ENCODE results near the gene TBC1D16.

TBC1D16 gene, protein sequence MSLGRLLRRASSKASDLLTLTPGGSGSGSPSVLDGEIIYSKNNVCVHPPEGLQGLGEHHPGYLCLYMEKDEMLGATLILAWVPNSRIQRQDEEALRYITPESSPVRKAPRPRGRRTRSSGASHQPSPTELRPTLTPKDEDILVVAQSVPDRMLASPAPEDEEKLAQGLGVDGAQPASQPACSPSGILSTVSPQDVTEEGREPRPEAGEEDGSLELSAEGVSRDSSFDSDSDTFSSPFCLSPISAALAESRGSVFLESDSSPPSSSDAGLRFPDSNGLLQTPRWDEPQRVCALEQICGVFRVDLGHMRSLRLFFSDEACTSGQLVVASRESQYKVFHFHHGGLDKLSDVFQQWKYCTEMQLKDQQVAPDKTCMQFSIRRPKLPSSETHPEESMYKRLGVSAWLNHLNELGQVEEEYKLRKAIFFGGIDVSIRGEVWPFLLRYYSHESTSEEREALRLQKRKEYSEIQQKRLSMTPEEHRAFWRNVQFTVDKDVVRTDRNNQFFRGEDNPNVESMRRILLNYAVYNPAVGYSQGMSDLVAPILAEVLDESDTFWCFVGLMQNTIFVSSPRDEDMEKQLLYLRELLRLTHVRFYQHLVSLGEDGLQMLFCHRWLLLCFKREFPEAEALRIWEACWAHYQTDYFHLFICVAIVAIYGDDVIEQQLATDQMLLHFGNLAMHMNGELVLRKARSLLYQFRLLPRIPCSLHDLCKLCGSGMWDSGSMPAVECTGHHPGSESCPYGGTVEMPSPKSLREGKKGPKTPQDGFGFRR

DNA sequence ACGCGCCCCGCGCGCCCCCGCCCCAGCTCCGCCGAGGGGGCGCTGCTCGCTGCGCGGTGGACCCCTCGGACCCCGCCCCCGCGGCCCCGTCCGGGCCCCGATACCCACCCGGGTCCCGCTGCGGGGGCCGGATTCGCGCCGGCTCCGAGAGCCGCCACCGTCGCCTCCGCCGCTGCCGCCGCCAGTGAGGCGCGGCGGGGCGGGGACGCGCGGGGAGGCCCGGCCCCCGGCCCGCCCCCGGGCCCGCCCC, at the start of gene TBC1D16:
TSS of gene TBC1D16 (minus strand) at position 186 of the 250 bp plus-strand sequence. CDS start 22,325 bp downstream, outside the sequence.
- DNase-seq = no peak

DNA sequence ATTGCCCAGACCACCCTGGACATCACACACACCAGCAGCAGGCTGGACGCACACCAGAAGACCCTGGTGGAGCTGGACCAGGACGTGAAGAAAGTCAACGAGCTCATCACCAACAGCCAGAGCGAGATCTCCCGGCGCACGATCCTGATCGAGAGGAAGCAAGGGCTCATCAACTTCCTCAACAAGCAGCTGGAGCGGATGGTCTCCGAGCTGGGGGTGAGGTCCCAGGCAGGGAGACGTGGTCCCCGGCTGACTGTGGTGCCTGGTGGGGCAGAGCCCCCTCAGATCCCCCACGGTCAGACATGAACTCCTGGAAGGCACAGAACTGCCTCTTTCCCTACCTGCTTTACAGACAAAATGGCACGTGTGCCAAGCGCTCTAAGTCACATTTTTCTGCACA, 49.1 kb upstream of the TBC1D16 start:
- DNase-seq = no peak

DNA sequence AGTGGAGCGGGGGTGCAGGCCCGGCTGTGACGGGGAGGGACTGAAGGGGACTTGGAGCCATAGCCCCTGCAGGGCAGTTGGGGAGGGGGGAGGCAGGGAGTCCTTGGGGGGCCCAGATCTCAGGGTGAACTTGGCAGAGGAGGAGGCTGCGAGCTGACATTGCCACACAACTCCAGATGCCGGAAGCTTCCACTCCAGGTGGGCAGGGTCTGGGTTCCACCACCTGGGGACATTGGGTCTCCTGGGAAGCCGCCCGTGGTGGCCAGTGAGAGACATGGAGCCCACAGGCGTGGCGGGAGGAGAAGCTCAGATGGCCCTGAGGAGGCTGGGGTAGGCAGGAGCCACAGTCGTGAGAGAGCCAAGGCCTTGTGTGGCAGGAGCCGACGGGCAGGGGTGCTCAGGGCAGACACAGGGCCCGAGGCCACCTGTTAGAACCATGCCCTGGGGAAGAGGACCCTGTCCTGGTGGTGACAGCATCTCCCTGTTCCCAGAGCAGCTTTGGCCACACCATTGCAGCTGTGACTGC, 47.5 kb upstream of the TBC1D16 start:
- DNase-seq = no peak

DNA sequence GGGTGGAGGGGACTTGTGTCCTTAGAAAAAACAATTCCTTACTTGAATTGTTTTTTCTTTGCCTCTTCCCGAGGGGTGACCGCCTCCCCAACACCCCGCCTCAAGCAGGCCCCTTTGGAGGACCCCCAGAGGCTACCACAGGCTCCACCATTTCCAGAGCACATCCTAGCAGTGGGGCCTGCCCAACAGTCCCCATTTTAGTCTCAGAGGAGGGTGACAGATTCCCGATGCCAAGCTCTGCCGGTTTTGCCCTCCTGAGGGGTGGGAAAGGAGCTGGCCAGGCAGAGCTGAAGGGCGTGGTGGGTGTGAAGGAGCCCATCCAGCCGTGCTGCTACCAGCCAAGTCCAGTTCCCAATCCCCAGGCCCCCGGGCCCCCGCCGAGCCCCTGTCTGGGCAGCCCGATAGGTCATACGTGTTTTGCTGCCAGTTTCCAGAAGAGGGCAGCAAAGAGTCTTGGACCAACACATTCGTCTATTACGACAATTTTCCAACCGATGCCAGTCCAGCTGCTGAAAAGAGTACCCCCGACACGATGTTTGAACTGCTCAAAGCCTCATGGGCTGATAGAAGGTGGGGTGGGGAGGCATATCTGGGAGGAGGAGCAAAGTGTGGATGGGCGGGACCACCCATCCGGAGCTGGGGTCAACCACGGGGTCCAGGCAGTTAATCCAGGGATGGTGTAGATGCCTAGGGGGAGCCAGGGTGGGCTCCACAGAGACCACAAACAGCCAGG, 46.9 kb upstream of the TBC1D16 start:
- peak; percentile 52 to 59 for DNase-seq

DNA sequence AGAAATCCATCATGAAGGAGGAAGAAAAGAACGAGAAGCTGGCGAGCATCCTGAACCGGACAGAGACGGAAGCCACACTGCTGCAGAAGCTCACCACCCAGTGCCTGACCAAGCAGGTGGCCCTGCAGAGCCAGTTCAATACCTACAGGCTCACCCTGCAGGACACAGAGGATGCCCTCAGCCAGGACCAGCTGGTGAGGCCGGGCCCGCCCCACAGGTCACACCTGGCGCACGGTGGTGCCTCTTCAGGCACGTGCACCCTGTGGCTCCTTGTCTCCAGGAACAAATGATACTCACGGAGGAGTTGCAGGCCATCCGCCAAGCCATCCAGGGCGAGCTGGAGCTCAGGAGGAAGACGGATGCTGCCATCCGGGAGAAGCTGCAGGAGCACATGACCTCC, 45.9 kb upstream of the TBC1D16 start:
- no peak for DNase-seq

DNA sequence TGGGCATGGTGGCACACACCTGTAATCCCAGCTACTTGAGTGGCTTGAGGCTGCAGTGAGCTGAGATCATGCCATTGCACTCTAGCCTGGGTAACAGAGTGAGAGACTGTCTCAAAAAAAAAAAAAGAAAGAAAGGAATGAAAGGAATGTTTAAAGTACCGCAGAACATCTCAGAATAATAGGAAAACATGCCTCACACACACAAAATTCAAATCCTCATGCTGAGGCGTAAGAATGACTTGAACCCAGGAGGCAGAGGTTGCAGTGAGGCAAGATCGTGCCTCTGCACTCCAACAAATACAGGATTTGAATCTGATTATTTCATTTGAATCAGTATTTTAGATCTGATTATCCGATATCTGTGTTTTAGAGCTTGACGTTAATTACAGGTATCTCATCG, 44.4 kb upstream of the TBC1D16 start:
- DNase-seq = no peak

DNA sequence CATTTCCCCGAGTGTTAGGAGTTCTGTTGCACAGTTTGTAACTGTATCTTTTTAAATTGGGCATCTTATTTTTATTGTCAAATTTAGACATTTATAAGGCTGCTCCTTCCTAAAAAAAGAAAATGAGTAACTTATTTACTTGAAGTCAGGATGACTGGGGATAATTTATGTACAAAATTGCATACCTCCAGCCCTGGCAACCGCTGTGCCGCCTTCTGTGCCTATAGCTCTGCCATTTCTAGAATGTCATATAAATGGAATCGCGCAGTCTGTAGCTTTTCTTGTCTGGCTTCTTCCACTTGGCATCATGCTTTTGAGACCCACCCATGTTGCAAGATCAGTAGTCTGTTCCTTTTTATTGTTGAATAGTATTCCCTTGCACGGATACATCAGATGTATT, 36.7 kb upstream of the TBC1D16 start:
- no peak for DNase-seq

DNA sequence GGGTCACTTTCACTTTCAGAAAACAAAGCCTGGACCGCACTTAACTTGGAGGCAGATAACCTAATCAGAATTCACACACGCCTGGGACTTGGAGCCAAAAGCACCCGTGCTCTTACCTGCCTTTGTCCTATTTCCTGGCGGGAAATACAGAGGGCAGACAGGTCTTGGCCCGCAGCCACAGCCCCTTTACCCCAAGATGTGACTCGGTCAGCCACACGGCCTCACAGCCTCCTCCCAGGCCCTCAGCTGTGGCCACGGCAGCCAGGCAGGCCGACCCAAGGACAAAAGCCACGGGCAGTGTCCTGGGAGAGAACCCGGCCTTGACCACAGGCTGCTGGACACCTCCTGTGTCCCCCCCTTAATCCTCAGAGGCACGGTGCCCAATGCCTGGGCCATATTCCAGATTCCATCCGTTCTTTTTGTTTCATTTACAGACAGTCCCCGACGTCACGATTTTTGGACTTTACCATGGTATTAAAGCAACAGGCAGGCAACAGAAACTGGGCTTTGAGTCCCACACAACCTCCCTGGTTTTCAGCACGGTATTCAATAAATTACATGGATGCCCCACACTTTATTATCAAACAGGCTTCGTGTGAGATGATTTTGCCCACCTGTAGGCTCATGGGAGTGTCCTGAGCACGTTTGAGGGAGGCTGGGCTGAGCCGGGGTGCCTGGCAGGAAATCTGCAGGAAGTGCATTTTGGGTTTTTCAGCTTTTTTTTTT, 35.6 kb upstream of the TBC1D16 start:
- no peak for DNase-seq

DNA sequence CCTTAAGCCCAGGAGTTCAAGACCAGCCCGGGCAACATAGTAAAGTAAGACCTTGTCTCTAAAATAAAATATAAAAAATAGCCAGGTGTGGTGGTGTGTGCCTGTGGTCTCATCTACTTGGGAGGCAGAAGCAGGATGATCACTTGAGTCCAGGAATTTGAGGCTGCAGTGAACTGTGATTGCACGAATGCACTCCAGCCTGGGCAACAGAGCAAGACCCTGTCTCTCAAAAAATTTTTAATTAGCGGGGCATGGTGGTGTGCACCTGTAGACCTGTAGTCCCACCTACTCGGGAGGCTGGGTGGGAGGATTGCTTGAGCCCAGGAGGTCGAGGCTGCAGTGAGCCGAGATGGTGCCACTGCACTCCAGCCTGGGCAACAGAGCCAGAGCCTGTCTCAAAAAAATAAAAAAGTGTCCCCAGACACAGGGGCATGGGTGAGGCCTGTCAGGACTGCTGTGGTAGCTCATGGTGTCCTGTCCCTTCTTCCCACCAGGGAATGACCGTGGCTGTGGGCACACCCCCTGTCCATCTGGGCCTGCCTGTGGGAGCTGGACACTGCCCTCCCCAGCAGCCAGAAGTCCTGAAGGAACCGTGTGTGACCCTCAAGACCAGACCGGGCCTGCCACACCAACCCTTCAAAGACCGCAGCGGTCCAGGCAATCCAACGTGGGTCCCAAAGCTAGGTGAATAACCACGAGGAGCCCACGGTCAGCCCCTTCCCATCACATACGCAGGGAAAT, 34.9 kb upstream of the TBC1D16 start:
- DNase-seq = no peak

DNA sequence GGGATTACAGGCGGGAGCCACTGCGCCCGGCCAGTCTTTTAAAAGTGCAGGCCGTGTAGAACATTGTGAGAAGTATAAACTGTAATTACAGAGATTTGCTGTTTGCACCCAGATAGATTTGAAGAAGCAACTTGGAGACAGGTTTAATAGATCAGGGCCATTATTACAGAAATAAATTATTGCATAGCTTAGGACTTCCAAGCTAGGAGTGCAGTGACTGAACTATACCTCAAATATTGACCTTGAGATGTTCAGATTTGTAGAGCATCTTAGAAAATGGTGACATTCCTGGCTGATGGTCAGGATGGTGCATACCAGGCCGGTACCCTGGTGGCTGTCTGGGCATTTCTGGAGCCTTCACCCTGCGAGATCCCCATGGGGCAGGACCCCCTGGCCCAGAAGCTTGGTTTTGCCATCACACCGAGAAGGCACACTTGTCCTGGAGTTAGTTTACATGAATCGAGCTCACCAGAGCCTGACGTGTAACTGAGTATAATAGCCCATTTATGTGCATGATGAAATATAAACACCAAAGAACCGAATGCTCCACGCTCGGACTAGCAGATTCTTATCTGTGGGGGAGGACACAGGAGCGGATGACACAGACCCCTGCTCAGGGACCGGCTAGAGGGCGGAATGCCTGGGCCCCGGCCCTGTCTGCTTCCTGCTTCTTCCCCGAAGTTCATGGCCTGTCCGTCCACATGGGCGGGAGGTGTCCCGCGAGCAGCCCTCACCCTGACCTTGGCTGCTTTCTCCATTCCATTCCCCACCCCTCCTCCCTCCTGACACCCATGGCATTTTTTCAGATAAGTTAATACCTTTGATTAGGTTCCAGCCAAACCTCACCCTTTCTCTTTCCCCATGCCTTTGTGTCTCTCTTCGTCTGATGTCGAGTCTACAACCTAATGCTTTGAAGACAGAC, 32.9 kb upstream of the TBC1D16 start:
- no peak for DNase-seq

DNA sequence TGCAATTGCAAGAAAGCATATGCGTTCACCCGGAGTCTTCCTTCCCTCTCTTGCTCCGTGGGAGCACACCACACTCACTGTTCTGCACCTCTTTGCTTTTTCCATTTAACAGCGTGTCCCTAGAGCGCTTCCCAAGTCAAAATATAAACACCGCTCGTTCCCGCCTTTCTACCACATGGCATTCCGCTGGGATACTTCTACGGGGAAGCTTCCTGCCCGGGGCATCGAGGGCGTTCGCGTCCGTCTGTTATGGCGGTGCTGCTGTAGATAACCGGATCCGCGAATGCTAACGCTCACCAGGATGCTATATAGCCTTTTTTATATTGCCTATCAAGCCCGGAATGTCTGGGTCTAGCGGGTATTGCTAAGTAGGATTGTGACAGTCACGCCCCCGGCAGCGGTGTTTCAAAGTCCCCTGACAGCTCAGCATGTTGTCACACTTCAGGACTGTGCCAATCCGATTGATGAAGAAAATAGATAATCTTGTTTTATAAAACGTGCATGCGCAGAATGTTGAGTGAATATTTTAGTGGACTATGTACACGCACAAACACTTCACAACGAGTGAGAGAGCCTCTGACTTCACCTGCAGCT, 31.8 kb upstream of the TBC1D16 start:
- DNase-seq = no peak

DNA sequence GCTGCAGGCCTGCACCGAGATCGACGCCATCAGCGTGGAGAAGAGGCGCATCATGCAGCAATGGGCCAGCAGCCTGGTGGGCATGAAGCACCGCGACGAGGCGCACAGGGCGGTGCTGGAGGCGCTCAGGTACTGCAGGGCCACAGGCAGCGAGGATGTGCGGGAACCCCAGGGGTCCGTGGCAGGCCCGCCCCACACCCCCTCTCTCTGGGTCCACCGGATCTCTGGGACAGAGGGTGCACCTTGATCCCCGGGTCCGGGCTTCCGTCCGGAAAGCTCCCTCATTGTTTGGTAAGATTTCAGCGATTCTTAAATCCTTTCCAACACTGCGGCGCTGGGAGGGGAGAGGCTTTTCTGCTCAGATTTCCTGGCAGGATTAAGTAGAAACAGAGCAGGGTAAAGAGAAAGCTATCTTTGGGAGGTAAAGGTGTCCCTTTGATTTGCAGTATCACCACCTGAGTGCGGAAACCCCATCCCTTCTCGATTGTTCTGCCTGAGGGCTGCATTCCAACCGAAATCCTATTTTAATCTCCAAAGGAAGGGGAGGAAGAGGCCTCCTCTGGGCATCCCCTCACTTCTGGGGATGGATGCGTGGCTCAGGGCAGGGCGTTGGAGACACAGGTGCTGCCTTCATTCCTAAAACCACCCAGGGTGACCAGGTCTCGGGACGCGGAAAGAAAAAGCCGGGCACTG, 30.0 kb upstream of the TBC1D16 start:
- DNase-seq = no peak

DNA sequence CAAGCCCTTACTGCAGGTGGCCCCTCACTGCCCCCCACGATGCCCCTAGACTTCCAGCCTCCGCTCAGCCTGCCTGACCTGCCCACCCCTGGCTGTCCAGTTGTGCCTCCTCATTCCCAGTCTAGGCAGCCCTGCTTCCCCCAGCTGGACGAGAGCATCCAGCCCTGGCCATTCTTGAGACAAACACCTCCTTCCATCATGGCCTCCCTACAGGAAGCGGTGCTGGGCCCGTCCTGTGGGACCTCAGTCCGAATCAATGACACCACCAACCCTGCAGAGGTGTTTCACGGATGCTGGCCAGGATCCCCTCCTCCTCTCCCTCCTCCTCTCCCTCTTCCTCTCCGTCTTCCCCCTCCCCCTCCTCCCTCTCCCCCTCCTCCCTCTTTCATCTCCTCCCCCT, 29.0 kb upstream of the TBC1D16 start:
- DNase-seq = no peak

DNA sequence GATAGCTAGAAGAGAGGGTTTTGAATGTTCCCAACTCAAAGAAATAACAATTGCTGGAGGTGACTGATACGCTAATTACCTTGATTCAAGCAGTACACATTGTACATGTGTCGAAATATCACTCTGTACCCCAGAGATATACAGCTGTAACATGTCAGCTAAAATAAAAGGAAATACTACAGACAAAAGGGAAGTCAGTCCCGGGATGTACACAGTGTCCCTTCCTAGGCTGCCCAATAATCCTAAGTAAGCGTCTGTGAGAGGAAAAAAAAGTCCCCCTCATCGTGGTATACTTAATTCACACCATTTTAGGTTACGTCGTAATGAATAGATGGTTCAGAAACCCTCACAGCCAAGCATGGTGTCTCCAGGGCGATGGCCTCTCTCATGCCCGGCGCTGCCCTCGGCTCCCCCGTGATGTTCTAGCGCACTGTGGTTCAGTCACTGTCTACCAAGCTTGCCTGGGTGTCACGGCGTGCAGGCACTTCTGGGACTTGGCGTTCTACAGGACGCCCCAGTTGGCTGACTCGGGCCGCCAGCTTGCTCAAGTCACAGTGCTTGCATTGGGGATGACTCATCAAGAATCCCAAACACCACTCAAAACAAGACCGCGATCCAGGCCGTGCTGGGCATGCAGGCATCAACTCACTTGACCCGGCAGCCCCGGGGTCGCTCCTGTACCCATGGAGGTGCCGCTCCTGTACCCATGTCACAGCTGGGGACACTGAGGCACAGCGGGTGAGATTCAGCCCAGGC, 28.3 kb upstream of the TBC1D16 start:
- no peak for DNase-seq

DNA sequence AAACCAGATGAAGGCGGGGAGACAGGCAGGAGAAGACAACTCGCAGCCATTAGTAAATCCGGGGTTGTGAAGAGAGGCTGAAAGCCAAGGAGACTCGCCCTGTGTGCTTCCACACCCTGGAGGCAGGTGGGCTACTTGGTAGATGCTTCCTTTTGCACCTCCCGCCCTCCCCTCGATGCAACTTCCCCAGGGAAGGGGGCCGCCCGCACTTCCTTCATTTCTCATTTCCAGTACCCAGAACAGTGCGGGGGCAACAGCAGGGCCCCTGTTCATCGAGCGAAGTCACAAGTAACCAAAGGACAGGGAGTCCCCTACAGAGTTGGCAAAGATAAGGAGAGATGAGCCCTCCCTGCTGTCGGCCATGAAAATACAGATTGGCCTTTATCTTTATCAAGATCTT, 25.7 kb upstream of the TBC1D16 start:
- no peak for DNase-seq

DNA sequence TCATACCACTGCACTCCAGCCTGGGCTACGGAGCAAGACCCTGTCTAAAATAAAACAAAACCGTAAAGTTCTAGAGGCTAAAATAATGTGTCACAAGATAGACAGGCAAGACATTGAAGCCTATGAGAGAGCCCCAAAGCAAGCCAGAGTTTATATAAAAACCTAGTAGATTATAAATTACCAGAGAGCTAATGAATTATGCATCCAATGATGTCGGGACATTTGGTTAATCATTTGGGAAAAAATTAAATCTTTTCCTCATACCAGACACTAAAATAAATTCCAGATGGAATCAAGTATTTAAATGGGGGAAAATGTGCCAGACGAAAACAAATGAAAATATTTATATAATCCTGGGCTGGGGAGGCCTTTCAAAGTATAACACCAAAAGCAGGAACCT, 25.0 kb upstream of the TBC1D16 start:
- DNase-seq = no peak

DNA sequence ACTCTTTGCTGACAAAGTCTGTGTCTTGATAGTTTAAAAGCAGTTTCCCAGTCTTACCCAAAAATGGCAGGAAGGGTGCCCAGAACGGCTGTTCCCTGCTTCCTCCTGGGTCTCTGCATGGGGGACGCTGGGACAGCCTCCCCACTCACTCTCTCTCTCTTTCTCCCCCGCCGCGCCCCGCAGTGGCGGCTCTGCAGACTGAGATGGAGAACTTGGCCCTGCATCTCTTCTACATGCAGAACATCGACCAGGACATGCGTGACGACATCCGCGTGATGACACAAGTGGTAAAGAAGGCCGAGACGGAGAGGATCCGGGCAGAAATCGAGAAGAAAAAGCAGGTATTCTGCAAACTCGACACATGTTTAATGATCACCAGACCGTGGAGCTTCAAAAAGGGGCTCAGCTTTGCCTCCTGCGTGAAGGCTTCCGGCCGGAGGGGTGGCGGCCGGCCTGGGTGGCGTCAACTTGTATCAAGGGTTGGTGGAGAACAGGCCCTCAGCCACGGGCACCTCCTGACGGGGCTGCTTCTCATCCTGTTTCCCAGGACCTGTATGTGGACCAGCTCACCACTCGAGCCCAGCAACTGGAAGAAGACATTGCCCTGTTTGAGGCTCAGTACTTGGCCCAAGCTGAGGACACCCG, 22.8 kb upstream of the TBC1D16 start:
- no peak for DNase-seq

DNA sequence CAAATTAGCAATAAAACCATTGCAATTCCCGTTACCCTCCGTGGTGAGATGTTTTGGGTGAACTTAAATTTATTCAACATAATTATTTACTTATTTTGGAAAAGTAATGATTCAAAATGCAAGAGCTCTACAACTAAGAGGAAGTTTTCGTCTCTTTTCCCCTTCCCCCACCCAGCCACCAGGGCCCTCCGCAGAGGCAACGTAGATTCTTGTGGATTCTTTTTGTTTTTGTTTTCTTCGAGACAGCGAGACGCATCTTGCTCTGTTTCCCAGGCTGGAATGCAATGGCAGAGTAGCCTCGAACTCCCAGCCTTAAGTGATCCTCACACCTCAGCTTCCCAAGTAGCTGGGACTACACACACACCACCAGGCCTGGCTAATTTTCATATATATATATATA, 19.9 kb upstream of the TBC1D16 start:
- DNase-seq = no peak

DNA sequence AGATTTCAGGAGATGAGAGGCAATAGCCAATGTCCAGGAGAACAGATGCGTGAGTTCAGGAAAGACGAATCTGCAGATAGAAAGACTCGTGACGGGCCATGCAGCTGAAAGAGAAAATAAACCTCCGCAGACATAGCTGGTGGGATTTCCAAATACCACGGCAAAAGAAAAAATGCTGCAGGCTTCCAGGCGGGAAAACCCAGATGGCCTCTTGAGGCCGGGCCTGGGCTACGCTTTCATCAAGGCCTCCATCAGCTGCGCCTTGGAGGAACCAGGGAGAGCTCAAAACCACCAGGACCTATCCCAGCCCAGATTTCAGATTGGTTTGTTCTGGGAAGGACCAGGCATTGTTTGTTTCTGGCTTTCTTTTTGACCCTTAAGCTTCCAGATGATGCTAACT, 17.4 kb upstream of the TBC1D16 start:
- no peak for DNase-seq
